ENCODE results near the gene FAM83C.

Gene FAM83C

DNA sequence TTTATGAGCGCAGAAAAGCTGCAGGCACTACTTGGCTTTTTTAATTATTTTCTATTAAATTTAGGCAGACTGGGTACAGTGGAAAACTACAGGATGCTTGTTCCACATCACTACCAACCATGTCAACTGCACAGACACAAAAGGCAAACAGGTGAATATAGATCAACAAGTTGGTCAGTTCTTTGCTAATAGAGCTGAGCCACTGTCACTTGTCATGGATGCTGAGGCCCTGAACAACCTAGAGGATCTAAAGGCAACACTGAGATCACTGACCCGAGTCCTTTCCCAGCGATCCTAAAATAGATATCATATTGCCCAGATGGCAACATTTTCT is 34.5 kb upstream of the FAM83C start:
- H3K27ac ChIP-seq = peak overlapping the region; percentile 23; the same call in 1 of the 2 replicates

DNA sequence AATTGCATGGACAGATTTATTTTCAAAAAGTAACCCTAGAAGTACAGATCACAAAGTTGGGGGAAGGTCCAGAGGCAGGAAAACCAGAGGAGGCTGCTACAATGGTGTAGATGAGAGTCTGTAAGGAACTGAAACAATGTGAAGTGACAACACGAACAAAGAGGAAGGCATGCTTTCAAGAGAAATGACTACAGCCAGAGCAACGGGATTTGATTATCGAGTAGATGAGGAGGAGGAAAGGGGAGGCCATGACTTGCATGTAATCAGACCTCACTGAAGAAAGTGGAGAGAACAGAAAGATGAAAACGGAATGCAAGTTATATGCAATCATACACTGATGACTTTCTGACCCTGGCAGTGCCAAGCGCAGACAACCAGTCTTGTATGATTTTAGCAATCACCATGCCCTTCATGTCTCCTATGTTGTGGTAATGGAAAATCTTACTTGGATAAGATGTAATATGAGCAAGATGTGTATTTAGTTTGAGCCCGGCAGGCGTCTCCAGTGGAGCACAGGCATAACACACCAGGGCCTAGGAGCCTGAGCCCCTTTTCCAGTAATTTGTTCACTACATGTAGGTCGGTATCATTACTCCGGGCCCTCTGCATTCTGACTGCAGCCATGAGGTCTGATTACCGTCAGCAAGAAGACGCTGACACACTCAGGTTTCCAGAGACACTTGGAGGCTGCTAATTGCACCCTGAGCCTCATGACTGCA is 34.0 kb upstream of the FAM83C start:
- H3K27ac ChIP-seq = no peak overlapping the region
- no peak for TF ChIP-seq ZFX (IDR thresholded peaks at IDR 0.05; ENCODE audit: borderline replicate concordance)
- TF ChIP-seq, protein P1, sequence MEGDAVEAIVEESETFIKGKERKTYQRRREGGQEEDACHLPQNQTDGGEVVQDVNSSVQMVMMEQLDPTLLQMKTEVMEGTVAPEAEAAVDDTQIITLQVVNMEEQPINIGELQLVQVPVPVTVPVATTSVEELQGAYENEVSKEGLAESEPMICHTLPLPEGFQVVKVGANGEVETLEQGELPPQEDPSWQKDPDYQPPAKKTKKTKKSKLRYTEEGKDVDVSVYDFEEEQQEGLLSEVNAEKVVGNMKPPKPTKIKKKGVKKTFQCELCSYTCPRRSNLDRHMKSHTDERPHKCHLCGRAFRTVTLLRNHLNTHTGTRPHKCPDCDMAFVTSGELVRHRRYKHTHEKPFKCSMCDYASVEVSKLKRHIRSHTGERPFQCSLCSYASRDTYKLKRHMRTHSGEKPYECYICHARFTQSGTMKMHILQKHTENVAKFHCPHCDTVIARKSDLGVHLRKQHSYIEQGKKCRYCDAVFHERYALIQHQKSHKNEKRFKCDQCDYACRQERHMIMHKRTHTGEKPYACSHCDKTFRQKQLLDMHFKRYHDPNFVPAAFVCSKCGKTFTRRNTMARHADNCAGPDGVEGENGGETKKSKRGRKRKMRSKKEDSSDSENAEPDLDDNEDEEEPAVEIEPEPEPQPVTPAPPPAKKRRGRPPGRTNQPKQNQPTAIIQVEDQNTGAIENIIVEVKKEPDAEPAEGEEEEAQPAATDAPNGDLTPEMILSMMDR (IDR thresholded peaks at IDR 0.05) = no peak

More for the DNA sequence above, 34.5 kb upstream of the FAM83C start:
- TF ChIP-seq, protein P1 (IDR thresholded peaks at IDR 0.05) = no peak

DNA sequence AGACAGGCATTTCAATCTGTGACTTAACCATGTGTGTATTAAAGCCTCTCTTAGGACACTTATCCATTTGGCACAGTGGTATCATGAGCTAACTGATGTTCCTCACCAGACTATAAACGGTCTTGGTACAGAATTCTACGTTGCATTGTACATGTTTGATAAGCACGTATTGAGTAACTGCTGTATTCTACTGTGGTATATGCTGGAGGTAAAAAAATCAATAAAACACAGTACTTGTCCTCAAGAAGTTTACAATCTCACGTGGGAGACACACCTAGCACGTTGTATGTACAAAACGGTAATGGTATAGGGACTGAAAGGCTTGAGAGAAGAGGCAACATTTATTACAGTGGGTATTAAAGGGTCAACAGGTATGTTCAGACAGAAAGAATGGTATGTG is 33.2 kb upstream of the FAM83C start:
- no peak overlapping the region for H3K27ac ChIP-seq
- TF ChIP-seq, protein P1 (IDR thresholded peaks at IDR 0.05) = no peak
- no peak for TF ChIP-seq ZFX (IDR thresholded peaks at IDR 0.05; ENCODE audit: borderline replicate concordance)

DNA sequence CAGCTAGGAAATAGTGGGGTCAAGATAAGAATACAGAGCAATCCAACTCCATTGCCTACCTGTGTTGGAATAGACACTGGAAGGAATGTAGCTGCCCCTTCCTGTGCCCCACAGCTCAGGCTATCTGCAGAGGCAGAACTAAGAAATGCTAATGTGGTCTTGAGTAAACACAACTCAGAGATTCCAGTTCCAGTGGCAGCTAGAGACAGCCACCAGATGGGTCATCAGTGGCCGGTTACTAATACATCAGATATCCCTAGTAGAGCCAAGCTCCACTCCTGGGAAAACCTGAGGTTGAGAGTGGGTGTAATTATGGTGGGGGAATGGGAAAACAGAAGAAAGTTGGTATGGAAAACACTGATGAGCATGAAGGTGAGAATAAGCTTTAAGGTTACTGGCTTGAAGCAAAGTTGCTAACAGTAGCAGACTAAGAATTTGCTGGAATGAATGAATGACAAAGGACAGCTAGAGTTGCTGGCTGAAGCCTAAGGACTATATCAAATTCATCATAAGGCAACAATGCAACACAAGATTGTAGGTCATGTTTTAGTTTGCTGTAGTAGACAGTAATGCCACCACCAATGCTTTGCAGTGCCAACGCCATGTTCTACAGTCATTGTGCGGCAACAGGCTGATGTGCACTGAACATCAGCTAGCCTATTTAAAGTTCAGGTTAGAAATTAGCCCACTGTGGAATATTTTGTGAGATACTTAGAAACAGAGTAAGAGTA is 28.3 kb upstream of the FAM83C start:
- peak overlapping the region; percentile 74; the same call in 1 of the 2 replicates for H3K27ac ChIP-seq
- TF ChIP-seq ZFX (IDR thresholded peaks at IDR 0.05; ENCODE audit: borderline replicate concordance) = no peak
- TF ChIP-seq, protein P1 (IDR thresholded peaks at IDR 0.05) = no peak

DNA sequence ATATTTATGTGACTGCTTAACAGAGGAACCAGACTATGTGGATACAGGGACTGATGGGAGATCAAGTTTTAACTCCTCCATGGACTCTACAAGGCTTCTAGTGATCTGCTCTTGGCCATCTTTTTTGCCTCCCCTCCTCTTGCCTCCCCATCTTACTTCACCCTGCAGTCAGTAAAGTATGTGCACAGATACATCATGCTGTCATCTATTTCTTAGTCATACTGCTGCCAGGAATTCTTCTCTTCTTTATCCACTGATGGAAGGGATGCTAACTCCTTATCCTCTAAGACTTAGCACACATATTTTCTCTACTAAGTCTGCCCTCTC is 27.6 kb upstream of the FAM83C start:
- TF ChIP-seq, protein P1 (IDR thresholded peaks at IDR 0.05) = no peak
- TF ChIP-seq ZFX (IDR thresholded peaks at IDR 0.05; ENCODE audit: borderline replicate concordance) = no peak
- H3K27ac ChIP-seq = peak overlapping the region; percentile 74

DNA sequence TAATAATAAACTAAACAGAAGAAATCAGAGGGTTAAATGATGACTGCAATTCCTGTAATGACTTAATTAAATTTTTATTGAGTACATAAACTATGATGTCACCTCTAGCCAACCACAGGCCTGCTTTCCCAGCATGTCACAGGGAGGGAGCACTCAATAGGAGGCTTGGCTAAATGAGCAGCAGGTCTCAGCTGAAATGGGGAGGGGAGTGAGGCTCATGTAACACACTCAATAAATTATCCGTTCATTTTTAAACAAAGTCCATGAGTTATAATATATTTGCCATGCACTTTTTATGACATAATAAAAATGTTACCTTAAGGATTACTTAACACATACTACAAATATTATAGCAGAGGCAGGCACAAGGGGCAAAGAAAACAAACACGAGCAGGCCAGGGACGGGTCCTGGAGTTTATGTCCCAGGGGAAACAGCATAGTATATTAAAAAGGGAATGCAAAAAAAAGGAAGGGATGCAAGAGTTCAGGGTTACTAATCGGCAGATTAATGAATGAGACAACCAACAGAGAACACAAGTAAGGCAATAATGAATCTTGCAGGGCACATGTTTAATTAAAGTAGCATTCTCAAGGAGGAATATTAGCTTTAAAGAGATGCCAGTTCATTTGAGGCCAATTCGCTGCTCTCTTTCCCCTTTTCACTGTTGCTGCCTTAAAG is 27.1 kb upstream of the FAM83C start:
- TF ChIP-seq ZFX (IDR thresholded peaks at IDR 0.05; ENCODE audit: borderline replicate concordance) = no peak
- TF ChIP-seq, protein P1 (IDR thresholded peaks at IDR 0.05) = no peak
- peak overlapping the region; percentile 74 for H3K27ac ChIP-seq
